ENCODE results near the gene CD300H.

CD300H gene

GRCh38 chr17:74527081-74527480, 40.2 kb downstream of the CD300H start:
- no peaks in the 10 kb centered on the region for H3K27me3 ChIP-seq (ENCODE audit: control insufficient read depth, insufficient read depth, low read length)
- no peaks in the 10 kb centered on the region for H3K36me3 ChIP-seq (ENCODE audit: control insufficient read depth, insufficient read depth, low read length)
- peaks cover 1% of the 10 kb centered on the region for H3K4me1 ChIP-seq (ENCODE audit: control insufficient read depth, insufficient read depth, low read length)
- no peak overlapping the region for H3K4me3 ChIP-seq (ENCODE audit: low read length)
- no peaks in the 10 kb centered on the region for H3K9me3 ChIP-seq (ENCODE audit: control insufficient read depth, insufficient read depth, low read length)
- H3K27ac ChIP-seq (ENCODE audit: low read length): no peak overlapping the region
- no peak for DNase-seq (ENCODE audit: low read depth, low spot score)
- WGBS (ENCODE audit: insufficient coverage, insufficient read length): no CpG with 5 or more reads among the region's 5 CpGs

- WGBS (ENCODE audit: insufficient coverage, insufficient read length): no CpG with 5 or more reads among the region's 3 CpGs
- Histone ChIP-seq H3K36me3 (ENCODE audit: control insufficient read depth, insufficient read depth, low read length) (no peaks in the 10 kb centered on the region), H3K4me1 (ENCODE audit: control insufficient read depth, insufficient read depth, low read length) (peaks cover under 1% of the 10 kb centered on the region), H3K4me3 (ENCODE audit: low read length) (no peak overlapping the region), H3K9me3 (ENCODE audit: control insufficient read depth, insufficient read depth, low read length) (no peaks in the 10 kb centered on the region), H3K27ac (ENCODE audit: low read length) (no peak overlapping the region), H3K27me3 (ENCODE audit: control insufficient read depth, insufficient read depth, low read length) (no peaks in the 10 kb centered on the region)
- DNase-seq (ENCODE audit: low read depth, low spot score): no peak
Observed at GRCh38 chr17:74526681-74527080, 40.6 kb downstream of the CD300H start.

- Histone ChIP-seq H3K27me3 (ENCODE audit: control insufficient read depth, insufficient read depth, low read length) (no peaks in the 10 kb centered on the region), H3K4me3 (ENCODE audit: low read length) (no peak overlapping the region), H3K9me3 (ENCODE audit: control insufficient read depth, insufficient read depth, low read length) (no peaks in the 10 kb centered on the region), H3K36me3 (ENCODE audit: control insufficient read depth, insufficient read depth, low read length) (no peaks in the 10 kb centered on the region), H3K4me1 (ENCODE audit: control insufficient read depth, insufficient read depth, low read length) (no peaks in the 10 kb centered on the region), H3K27ac (ENCODE audit: low read length) (no peak overlapping the region)
- DNase-seq (ENCODE audit: low read depth, low spot score): no peak
- WGBS (ENCODE audit: insufficient coverage, insufficient read length): no CpG with 5 or more reads among the region's 14 CpGs
Observed at GRCh38 chr17:74525781-74526288, 41.5 kb downstream of the CD300H start.

DNA sequence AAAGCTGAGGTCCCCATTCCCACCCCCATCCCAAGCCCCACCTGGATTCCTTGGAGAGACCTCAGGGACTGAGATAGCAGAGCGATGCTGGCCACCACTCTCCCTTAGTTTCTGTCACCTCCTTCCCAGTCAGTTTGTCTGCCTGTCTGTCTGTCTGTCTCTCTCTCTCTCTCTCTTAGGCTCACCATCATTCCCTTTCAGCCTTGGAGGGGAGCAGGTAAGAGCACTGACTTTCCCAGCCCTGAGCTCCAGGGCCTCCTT, 41.9 kb downstream of the CD300H start:
- DNase-seq (ENCODE audit: low read depth, low spot score): no peak
- H3K4me3 ChIP-seq (ENCODE audit: low read length): no peak overlapping the region
- H3K27me3 ChIP-seq (ENCODE audit: control insufficient read depth, insufficient read depth, low read length): no peaks in the 10 kb centered on the region
- no peaks in the 10 kb centered on the region for H3K4me1 ChIP-seq (ENCODE audit: control insufficient read depth, insufficient read depth, low read length)
- WGBS (ENCODE audit: insufficient coverage, insufficient read length): no CpG with 5 or more reads among the region's 1 CpG
- no peaks in the 10 kb centered on the region for H3K36me3 ChIP-seq (ENCODE audit: control insufficient read depth, insufficient read depth, low read length)
- no peaks in the 10 kb centered on the region for H3K9me3 ChIP-seq (ENCODE audit: control insufficient read depth, insufficient read depth, low read length)
- H3K27ac ChIP-seq (ENCODE audit: low read length): no peak overlapping the region

GRCh38 chr17:74524653-74525464, 42.5 kb downstream of the CD300H start:
- no peaks in the 10 kb centered on the region for H3K27me3 ChIP-seq (ENCODE audit: control insufficient read depth, insufficient read depth, low read length)
- H3K4me3 ChIP-seq (ENCODE audit: low read length): no peak overlapping the region
- H3K27ac ChIP-seq (ENCODE audit: low read length): no peak overlapping the region
- no CpG with 5 or more reads among the region's 11 CpGs for WGBS (ENCODE audit: insufficient coverage, insufficient read length)
- no peaks in the 10 kb centered on the region for H3K36me3 ChIP-seq (ENCODE audit: control insufficient read depth, insufficient read depth, low read length)
- no peak for DNase-seq (ENCODE audit: low read depth, low spot score)
- no peaks in the 10 kb centered on the region for H3K4me1 ChIP-seq (ENCODE audit: control insufficient read depth, insufficient read depth, low read length)
- H3K9me3 ChIP-seq (ENCODE audit: control insufficient read depth, insufficient read depth, low read length): no peaks in the 10 kb centered on the region

DNA sequence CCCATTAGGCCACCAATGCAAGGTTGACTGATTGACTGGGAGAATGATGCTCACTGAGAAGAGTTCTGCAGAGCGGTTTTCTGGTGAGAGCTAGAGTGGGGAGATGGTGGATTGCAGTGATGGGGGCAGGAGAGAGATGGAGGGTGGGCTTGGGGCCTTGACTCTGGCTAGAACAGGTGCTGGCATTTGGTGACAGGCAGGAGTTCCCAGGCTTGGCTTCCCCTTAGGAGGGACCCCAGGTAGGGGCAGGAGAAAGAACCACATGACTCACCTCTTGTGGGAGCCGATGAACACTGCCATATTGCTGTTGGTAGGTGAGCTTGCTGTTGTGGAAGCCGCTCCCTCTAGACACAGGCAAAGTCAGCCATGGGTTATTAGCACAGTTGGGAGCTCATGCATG, 44.0 kb downstream of the CD300H start:
- no peaks in the 10 kb centered on the region for H3K27me3 ChIP-seq (ENCODE audit: control insufficient read depth, insufficient read depth, low read length)
- H3K9me3 ChIP-seq (ENCODE audit: control insufficient read depth, insufficient read depth, low read length): no peaks in the 10 kb centered on the region
- no peak for DNase-seq (ENCODE audit: low read depth, low spot score)
- no peaks in the 10 kb centered on the region for H3K4me1 ChIP-seq (ENCODE audit: control insufficient read depth, insufficient read depth, low read length)
- H3K36me3 ChIP-seq (ENCODE audit: control insufficient read depth, insufficient read depth, low read length): no peaks in the 10 kb centered on the region
- H3K27ac ChIP-seq (ENCODE audit: low read length): no peak overlapping the region
- no peak overlapping the region for H3K4me3 ChIP-seq (ENCODE audit: low read length)
- no CpG with 5 or more reads among the region's 3 CpGs for WGBS (ENCODE audit: insufficient coverage, insufficient read length)

DNA sequence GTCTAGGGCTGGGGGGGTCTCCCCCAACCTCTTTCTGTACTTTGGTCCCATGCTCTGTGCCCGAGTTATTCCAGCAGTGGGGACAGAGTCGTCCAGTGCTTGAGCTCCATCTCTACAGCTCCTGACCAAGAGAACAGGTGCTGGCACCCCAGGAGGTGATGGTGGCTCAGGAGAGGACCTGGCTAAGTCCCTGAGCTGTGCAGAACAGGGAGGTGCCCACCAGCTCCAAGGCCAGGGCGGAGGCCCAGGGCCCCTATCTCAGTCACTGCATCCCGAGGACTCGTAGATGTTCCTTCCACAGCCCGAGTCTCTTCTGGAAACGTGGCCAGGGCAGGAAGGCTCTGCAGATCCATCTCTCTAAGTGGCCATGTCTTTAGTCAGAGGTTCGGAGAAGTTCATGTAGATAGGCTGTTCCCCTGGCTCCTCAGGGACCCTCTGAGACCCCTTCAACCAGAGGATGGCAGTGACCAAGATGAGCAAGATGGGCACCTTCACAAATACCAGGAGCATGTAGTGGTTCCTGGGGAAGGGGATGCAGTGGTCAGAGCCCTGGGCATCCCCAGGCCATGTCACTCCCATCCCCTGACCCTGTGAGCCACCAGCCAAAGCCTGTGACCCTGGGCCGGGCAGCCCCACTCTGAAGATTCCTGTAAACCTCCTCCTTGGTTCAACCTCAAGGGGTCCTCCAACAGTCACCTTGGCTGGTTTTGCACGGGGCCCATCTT, 44.8 kb downstream of the CD300H start:
- Histone ChIP-seq H3K36me3 (ENCODE audit: control insufficient read depth, insufficient read depth, low read length) (no peaks in the 10 kb centered on the region), H3K27me3 (ENCODE audit: control insufficient read depth, insufficient read depth, low read length) (no peaks in the 10 kb centered on the region), H3K9me3 (ENCODE audit: control insufficient read depth, insufficient read depth, low read length) (no peaks in the 10 kb centered on the region), H3K4me3 (ENCODE audit: low read length) (no peak overlapping the region), H3K4me1 (ENCODE audit: control insufficient read depth, insufficient read depth, low read length) (no peaks in the 10 kb centered on the region), H3K27ac (ENCODE audit: low read length) (no peak overlapping the region)
- DNase-seq (ENCODE audit: low read depth, low spot score): no peak
- no CpG with 5 or more reads among the region's 10 CpGs for WGBS (ENCODE audit: insufficient coverage, insufficient read length)

GRCh38 chr17:74521701-74522201, 45.6 kb downstream of the CD300H start:
- no peak for DNase-seq (ENCODE audit: low read depth, low spot score)
- no CpG with 5 or more reads among the region's 9 CpGs for WGBS (ENCODE audit: insufficient coverage, insufficient read length)
- no peak overlapping the region for H3K4me3 ChIP-seq (ENCODE audit: low read length)
- no peaks in the 10 kb centered on the region for H3K27me3 ChIP-seq (ENCODE audit: control insufficient read depth, insufficient read depth, low read length)
- no peaks in the 10 kb centered on the region for H3K36me3 ChIP-seq (ENCODE audit: control insufficient read depth, insufficient read depth, low read length)
- H3K4me1 ChIP-seq (ENCODE audit: control insufficient read depth, insufficient read depth, low read length): no peaks in the 10 kb centered on the region
- no peaks in the 10 kb centered on the region for H3K9me3 ChIP-seq (ENCODE audit: control insufficient read depth, insufficient read depth, low read length)
- no peak overlapping the region for H3K27ac ChIP-seq (ENCODE audit: low read length)

DNA sequence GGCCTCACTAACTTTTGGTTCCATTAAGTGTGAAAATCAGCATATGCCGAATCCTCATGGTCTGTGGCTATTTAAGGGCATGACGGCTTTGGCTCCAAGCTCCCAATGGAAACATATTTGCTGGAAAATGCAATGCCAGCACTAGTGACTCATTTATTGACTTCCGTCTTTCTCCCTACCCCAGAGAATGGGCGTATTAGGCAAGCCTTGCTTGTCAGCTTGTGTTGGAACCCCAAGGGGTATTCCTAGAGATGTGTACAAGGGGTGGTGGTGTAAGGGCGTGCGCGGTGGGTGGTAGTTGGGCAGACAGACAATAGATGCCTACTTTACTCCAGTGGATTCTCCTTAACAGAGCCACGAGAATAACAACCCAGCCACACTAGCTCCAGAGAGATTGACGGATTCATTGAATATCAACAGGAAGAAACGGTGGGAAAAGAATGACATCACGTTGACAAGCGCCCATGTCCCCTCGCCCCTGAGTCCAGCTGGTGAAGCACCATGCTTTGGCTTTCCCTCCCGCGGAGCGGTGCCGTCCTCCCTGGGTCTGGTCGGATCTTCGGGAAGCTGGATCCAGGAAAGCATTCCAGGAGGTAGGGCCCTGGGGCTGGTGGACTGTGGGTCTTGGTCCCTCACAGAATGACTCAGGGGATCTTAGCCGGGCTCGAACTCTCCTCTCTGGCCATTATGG, 46.4 kb downstream of the CD300H start:
- H3K9me3 ChIP-seq (ENCODE audit: control insufficient read depth, insufficient read depth, low read length): no peaks in the 10 kb centered on the region
- H3K4me3 ChIP-seq (ENCODE audit: low read length): no peak overlapping the region
- H3K27ac ChIP-seq (ENCODE audit: low read length): no peak overlapping the region
- H3K4me1 ChIP-seq (ENCODE audit: control insufficient read depth, insufficient read depth, low read length): no peaks in the 10 kb centered on the region
- DNase-seq (ENCODE audit: low read depth, low spot score): no peak
- H3K27me3 ChIP-seq (ENCODE audit: control insufficient read depth, insufficient read depth, low read length): no peaks in the 10 kb centered on the region
- H3K36me3 ChIP-seq (ENCODE audit: control insufficient read depth, insufficient read depth, low read length): no peaks in the 10 kb centered on the region
- WGBS (ENCODE audit: insufficient coverage, insufficient read length): no CpG with 5 or more reads among the region's 21 CpGs

GRCh38 chr17:74520016-74520434, 47.3 kb downstream of the CD300H start:
- Histone ChIP-seq H3K27me3 (ENCODE audit: control insufficient read depth, insufficient read depth, low read length) (no peaks in the 10 kb centered on the region), H3K9me3 (ENCODE audit: control insufficient read depth, insufficient read depth, low read length) (no peaks in the 10 kb centered on the region), H3K36me3 (ENCODE audit: control insufficient read depth, insufficient read depth, low read length) (no peaks in the 10 kb centered on the region), H3K4me3 (ENCODE audit: low read length) (no peak overlapping the region), H3K4me1 (ENCODE audit: control insufficient read depth, insufficient read depth, low read length) (no peaks in the 10 kb centered on the region), H3K27ac (ENCODE audit: low read length) (no peak overlapping the region)
- DNase-seq (ENCODE audit: low read depth, low spot score): no peak
- WGBS (ENCODE audit: insufficient coverage, insufficient read length): no CpG with 5 or more reads among the region's 3 CpGs

Measured in iPS DF 6.9 (cell line).